GM10266 (cell line): ENCODE data around the gene CDX1.
A peak's percentile ranks its signal among the peaks of the same experiment; 100 is the strongest.

ENCODE experiments used
- DNase-seq: peaks from one replicate; pipeline ENCODE4 v3.0.0; 2012; ENCODE audit errors: extremely low spot score
- CTCF ChIP-seq: IDR thresholded peaks from 2 replicates; pipeline ENCODE4 v1.5.1; 2012; ENCODE audit warnings: mild to moderate bottlenecking, low read depth; ENCODE audit not compliant: control insufficient read depth, insufficient read depth; ENCODE audit errors: missing control alignments

CDX1 gene

GRCh38 chr5:150209099-150209635 lies 42.6 kb downstream of the CDX1 start:
- DNase-seq = no peak
- TF ChIP-seq CTCF = peak; percentile 23

GRCh38 chr5:150210644-150211043 lies 44.1 kb downstream of the CDX1 start:
- DNase-seq = no peak
- no peak for TF ChIP-seq CTCF

- no peak for DNase-seq
- TF ChIP-seq CTCF = no peak
Measured at GRCh38 chr5:150211156-150212030, 44.8 kb downstream of the CDX1 start.

GRCh38 chr5:150213530-150213929 lies 47.0 kb downstream of the CDX1 start:
- DNase-seq = no peak
- no peak for TF ChIP-seq CTCF

GRCh38 chr5:150214289-150214688 lies 47.7 kb downstream of the CDX1 start:
- no peak for DNase-seq
- no peak for TF ChIP-seq CTCF

- TF ChIP-seq CTCF = no peak
- no peak for DNase-seq
Measured at GRCh38 chr5:150215979-150216944, 49.7 kb downstream of the CDX1 start.
